Liver (tissue), 9 donors: ENCODE measurements around the gene SSPN. TPM values are rescaled to one million over a fixed set of nuclear protein-coding genes. Genes with fewer than 3 reads are reported as not detected.

ENCODE experiments used
- DNase-seq: peaks from one replicate; pipeline ENCODE4 v3.0.0-alpha.2; 2017; ENCODE audit warnings: low spot score
- H3K27ac ChIP-seq, 2 donors: one replicate each; pipeline ENCODE4 v1.7.0; 2013; ENCODE audit warnings: inconsistent platforms in 2 of 2, low read length in 2 of 2, control low read depth in 1 of 2, low read depth in 1 of 2, mild to moderate bottlenecking in 1 of 2
- H3K27me3 ChIP-seq, 4 donors: one replicate each; pipeline versions ENCODE4 v1.6.1 to v1.7.0; 2013; ENCODE audit warnings: low read length in 3 of 4, inconsistent platforms in 1 of 4, mild to moderate bottlenecking in 1 of 4, moderate library complexity in 1 of 4; ENCODE audit not compliant: control insufficient read depth in 4 of 4, insufficient read depth in 4 of 4
- H3K36me3 ChIP-seq, 4 donors: one replicate each; pipeline versions ENCODE4 v1.6.1 to v1.7.0; 2013; ENCODE audit warnings: low read length in 3 of 4, mild to moderate bottlenecking in 3 of 4, low read depth in 1 of 4, moderate library complexity in 1 of 4; ENCODE audit not compliant: control insufficient read depth in 4 of 4, insufficient read depth in 3 of 4
- H3K4me1 ChIP-seq, 4 donors: one replicate each; pipeline versions ENCODE4 v1.6.1 to v1.7.0; 2013; ENCODE audit warnings: low read length in 3 of 4, mild to moderate bottlenecking in 3 of 4, moderate library complexity in 1 of 4; ENCODE audit not compliant: control insufficient read depth in 4 of 4, insufficient read depth in 4 of 4
- H3K4me3 ChIP-seq, 3 donors: one replicate each; pipeline versions ENCODE4 v1.6.1 to v1.7.0; 2013; ENCODE audit warnings: low read length in 3 of 3, control low read depth in 1 of 3, low read depth in 1 of 3, mild to moderate bottlenecking in 1 of 3
- H3K9ac ChIP-seq, 2 donors: one replicate each; pipeline ENCODE4 v1.7.0; 2013; ENCODE audit warnings: low read length in 2 of 2, mild to moderate bottlenecking in 2 of 2, moderate library complexity in 2 of 2, control low read depth in 1 of 2, low read depth in 1 of 2
- H3K9me3 ChIP-seq, 4 donors: one replicate each; pipeline versions ENCODE4 v1.6.1 to v1.7.0; 2013; ENCODE audit warnings: low read length in 3 of 4; ENCODE audit not compliant: control insufficient read depth in 4 of 4
- ATF3 ChIP-seq: IDR thresholded peaks from 2 replicates; pipeline ENCODE4 v1.6.1; 2016; ENCODE audit warnings: antibody characterized with exemption
- CTCF ChIP-seq: fragments of 150-350 bp; IDR thresholded peaks from 2 replicates; pipeline ENCODE4 v1.5.1; 2017; ENCODE audit warnings: improper control_type of control experiment, low read depth, low read length; ENCODE audit not compliant: missing input control
- EGR1 ChIP-seq, 2 donors: IDR thresholded peaks; 2 replicates each; pipeline ENCODE4 v1.6.1; 2016 to 2018; ENCODE audit warnings: antibody characterized with exemption in 2 of 2, low read depth in 2 of 2
- FOXA1 ChIP-seq: IDR thresholded peaks from 2 replicates; pipeline ENCODE4 v1.6.1; 2016; ENCODE audit warnings: antibody characterized with exemption
- FOXA2 ChIP-seq: IDR thresholded peaks from 2 replicates; pipeline ENCODE4 v1.6.1; 2016; ENCODE audit warnings: antibody characterized with exemption
- GABPA ChIP-seq, 2 donors: IDR thresholded peaks in 1 of 2; conservative IDR thresholded peaks in 1 of 2; 2 replicates each; pipeline ENCODE4 v1.6.1; 2016; ENCODE audit warnings: antibody characterized with exemption in 2 of 2, mild to moderate bottlenecking in 1 of 2, moderate library complexity in 1 of 2
- HNF4A ChIP-seq, 2 donors: conservative IDR thresholded peaks; 2 replicates each; pipeline ENCODE4 v1.6.1; 2016; ENCODE audit warnings: antibody characterized with exemption in 2 of 2, mild to moderate bottlenecking in 2 of 2
- HNF4G ChIP-seq: IDR thresholded peaks from 2 replicates; pipeline ENCODE4 v1.6.1; 2016; ENCODE audit warnings: antibody characterized with exemption
- JUND ChIP-seq, 2 donors: IDR thresholded peaks; 2 replicates each; pipeline ENCODE4 v1.6.1; 2016; ENCODE audit warnings: antibody characterized with exemption in 2 of 2
- MAX ChIP-seq: IDR thresholded peaks from 2 replicates; pipeline ENCODE4 v1.6.1; 2016; ENCODE audit warnings: antibody characterized with exemption
- NR2F2 ChIP-seq: IDR thresholded peaks from 2 replicates; pipeline ENCODE4 v1.6.1; 2016; ENCODE audit warnings: antibody characterized with exemption
- RAD21 ChIP-seq, 2 donors: IDR thresholded peaks; 2 replicates each; pipeline ENCODE4 v1.6.1; 2016; ENCODE audit warnings: antibody characterized with exemption in 2 of 2, mild to moderate bottlenecking in 2 of 2
- REST ChIP-seq: IDR thresholded peaks from 2 replicates; pipeline ENCODE4 v1.6.1; 2016; ENCODE audit warnings: antibody characterized with exemption, mild to moderate bottlenecking
- RXRA ChIP-seq, 2 donors: IDR thresholded peaks; 2 replicates each; pipeline ENCODE4 v1.6.1; 2017 to 2018; ENCODE audit warnings: antibody characterized with exemption in 2 of 2, mild to moderate bottlenecking in 1 of 2
- SP1 ChIP-seq: IDR thresholded peaks from 2 replicates; pipeline ENCODE4 v1.6.1; 2018; ENCODE audit warnings: antibody characterized with exemption, mild to moderate bottlenecking
- TAF1 ChIP-seq: conservative IDR thresholded peaks from 2 replicates; pipeline ENCODE4 v1.6.1; 2016; ENCODE audit warnings: antibody characterized with exemption, mild to moderate bottlenecking
- YY1 ChIP-seq: IDR thresholded peaks from 2 replicates; pipeline ENCODE4 v1.6.1; 2016; ENCODE audit warnings: antibody characterized with exemption, mild to moderate bottlenecking
- ZBTB33 ChIP-seq: IDR thresholded peaks from 2 replicates; pipeline ENCODE4 v1.6.1; 2016; ENCODE audit warnings: antibody characterized with exemption
- WGBS: extraction: QIAGEN DNeasy Blood & Tissue Kit; methylation state at CpG from one replicate; pipeline ENCODE4 v1.1.7; 2013; 5-methylcytosine and 5-hydroxymethylcytosine counted together
- polyA plus RNA-seq, 2 donors: library from polyadenylated mRNA; stranded (reverse) in 1 of 2; unstranded in 1 of 2; fragments of 200-250 nt in 1 of 2; fragments of >200 nt in 1 of 2; fragmentation: Nextera tagmentation in 1 of 2; extraction: Ambion mirVana in 1 of 2; gene quantifications; one replicate each; pipeline versions ENCODE4 v1.2.1 to v1.2.3, GENCODE V29; 2013 to 2015
- total RNA-seq, 2 donors: library from RNA; depleted of rRNA; stranded (reverse); fragments of >200 nt; gene quantifications; one replicate each; pipeline ENCODE4 v1.2.3, GENCODE V29; 2014
- donor health status: healthy.
- donor health status: healthy.
- donor health status: healthy.
- donor health status: healthy.
- donor health status: healthy.

SSPN gene
- total and polyA plus RNA-seq, 4 donors = 0.33 to 0.67 (median 0.46) TPM

- 50% methylated on average over 4 of the region's 4 CpGs for WGBS
- Histone ChIP-seq H3K36me3 (no peaks in the 10 kb centered on the region), H3K27ac (no peak overlapping the region), H3K27me3 (peaks cover 0 to 3% (median 1%) of the 10 kb centered on the region in 4 donors), H3K9me3 (no peaks in the 10 kb centered on the region), H3K4me1 (no peaks in the 10 kb centered on the region), H3K4me3 (no peak overlapping the region), H3K9ac (no peak overlapping the region)
- DNase-seq = no peak
- TF ChIP-seq RXRA (IDR thresholded peaks at IDR 0.05) (no peak), JUND (IDR thresholded peaks at IDR 0.05) (no peak), RAD21 (IDR thresholded peaks at IDR 0.05) (no peak), FOXA1 (no peak), CTCF (no peak), EGR1 (IDR thresholded peaks at IDR 0.05; ENCODE audit: low read depth in 2 of 2) (no peak), NR2F2 (no peak), YY1 (no peak), REST (no peak), GABPA (IDR thresholded peaks at IDR 0.05 in 1 of 2, conservative IDR thresholded peaks at IDR 0.05 in 1 of 2) (no peak), HNF4A (conservative IDR thresholded peaks at IDR 0.05) (no peak), SP1 (no peak), TAF1 (no peak), ZBTB33 (no peak), MAX (no peak), ATF3 (no peak), FOXA2 (no peak), HNF4G (no peak)
Measured at GRCh38 chr12:26179826-26180225, 15.5 kb upstream of the SSPN start.
